Epithelial cell of proximal tubule (primary cell): Measurements from ENCODE around the gene WARS2. TPM values are rescaled to one million over a fixed set of nuclear protein-coding genes. Genes with fewer than 3 reads are reported as not detected.

Experiments
- DNase-seq: peaks from one replicate; pipeline ENCODE4 v3.0.0-alpha.2; 2011; ENCODE audit warnings: low read depth
- H3K4me3 ChIP-seq: 2 replicates; pipeline ENCODE4 v1.5.1; 2011; ENCODE audit warnings: low read depth, mild to moderate bottlenecking, low read length
- CTCF ChIP-seq: conservative IDR thresholded peaks from 2 replicates; pipeline ENCODE4 v1.5.1; 2012; ENCODE audit warnings: low read depth, mild to moderate bottlenecking, low read length
- total RNA-seq: library from RNA; depleted of rRNA; stranded (reverse); fragments of >200 nt; gene quantifications from 2 replicates; pipeline ENCODE4 v1.2.3, GENCODE V29; 2015

Gene WARS2
- total RNA-seq, 1 donor from 2014 or later = 14.8 TPM

GRCh38 chr1:119040906-119041305 lies 99.5 kb downstream of the WARS2 start:
- no peak overlapping the region for H3K4me3 ChIP-seq
- no peak for DNase-seq
- TF ChIP-seq CTCF = no peak

- no peak overlapping the region for H3K4me3 ChIP-seq
- no peak for DNase-seq
- no peak for TF ChIP-seq CTCF
Measured at GRCh38 chr1:119040489-119040888, 100.0 kb downstream of the WARS2 start.

GRCh38 chr1:119038363-119038762 lies 102.1 kb downstream of the WARS2 start:
- DNase-seq = no peak
- no peak overlapping the region for H3K4me3 ChIP-seq
- TF ChIP-seq CTCF = no peak

DNA sequence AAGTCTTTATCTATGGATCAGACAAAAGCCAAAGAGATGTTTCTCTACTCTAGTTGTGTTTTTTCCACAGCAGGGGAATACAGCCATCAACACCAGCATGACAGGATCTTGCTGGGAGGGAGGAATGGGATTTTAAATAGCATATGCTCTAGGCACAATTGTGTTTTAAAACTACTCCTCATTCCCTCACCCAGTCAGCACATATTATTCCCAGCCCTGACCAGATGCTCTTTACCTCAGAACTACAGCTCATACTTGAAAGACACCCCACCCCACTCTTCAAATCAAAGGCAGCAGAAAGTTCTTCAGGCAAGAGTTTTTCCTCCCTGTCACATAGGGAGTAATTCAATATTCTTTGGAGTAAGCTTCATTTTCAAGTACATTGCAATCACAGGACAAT lies 106.1 kb downstream of the WARS2 start:
- TF ChIP-seq CTCF = no peak

DNA sequence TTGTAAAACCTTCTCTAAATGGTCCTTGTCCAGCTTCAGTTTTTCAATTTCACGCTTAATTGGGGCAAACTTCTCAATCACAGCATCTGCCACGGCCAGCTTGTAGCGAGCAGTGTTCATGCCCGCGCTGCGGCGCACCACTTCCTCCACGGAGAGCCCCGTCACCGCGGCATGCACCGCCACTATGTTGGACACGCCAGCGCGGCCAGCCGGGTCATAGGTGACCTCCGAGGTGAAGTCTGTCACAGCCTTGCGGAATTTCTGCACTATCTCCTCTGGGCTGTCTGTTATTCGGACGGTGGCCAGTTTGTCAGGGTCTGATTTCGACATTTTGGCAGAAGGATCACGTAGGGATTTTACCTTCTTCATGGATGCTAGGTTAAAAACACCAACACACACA lies 107.5 kb downstream of the WARS2 start:
- no peak for DNase-seq
- TF ChIP-seq CTCF = no peak
- H3K4me3 ChIP-seq = no peak overlapping the region

More for the DNA sequence above, 106.1 kb downstream of the WARS2 start:
- DNase-seq = no peak
- H3K4me3 ChIP-seq = no peak overlapping the region

DNA sequence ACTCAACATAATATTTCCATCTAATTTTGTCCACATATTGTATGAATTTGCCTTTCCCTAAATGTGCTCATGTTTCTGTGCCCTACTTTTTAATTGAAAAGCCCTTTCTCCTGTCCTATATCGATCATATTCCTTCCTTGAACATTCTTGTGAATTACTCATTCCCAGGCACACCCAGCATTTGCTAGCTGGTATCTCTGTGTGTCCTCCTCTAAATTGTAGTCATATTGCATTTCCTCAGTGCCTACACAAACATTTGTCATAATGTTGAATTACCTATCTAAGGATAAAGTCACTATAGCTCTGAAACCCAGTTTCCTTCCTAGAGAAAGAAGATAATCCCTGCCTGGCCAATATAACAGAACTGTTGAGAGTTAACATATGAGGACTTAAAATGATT lies 112.7 kb downstream of the WARS2 start:
- TF ChIP-seq CTCF = no peak
- DNase-seq = no peak
- H3K4me3 ChIP-seq = no peak overlapping the region

DNA sequence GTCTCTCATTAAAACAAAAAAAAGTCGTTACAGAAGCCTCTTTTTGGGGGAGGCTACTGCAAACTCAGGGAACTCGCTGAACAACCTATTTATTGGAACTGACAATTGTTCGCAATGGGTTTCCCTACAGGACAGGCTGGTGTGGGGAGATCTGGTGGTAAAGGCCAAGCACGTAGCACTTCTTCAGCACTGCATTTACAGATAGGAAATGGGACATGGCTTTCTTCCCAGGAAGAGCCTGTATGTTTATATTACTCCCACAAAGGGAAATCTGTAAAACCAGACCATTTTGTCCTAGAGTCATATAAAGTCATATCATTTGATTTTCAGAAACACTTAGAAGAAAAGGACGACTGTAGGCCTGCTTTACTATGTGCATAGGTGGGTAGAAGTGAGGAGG lies 113.5 kb downstream of the WARS2 start:
- no peak overlapping the region for H3K4me3 ChIP-seq
- TF ChIP-seq CTCF = no peak
- no peak for DNase-seq
